Trophoblast cell (in vitro differentiated cells and primary cell): Measurements from ENCODE around the gene DRAXIN.

Experiments
- DNase-seq, 2 donors: peaks; one replicate each; pipeline ENCODE4 v3.0.0-alpha.2; 2016
- H2AFZ ChIP-seq: 2 replicates; pipeline ENCODE4 v1.6.1; 2013; ENCODE audit warnings: low read length, moderate library complexity, mild to moderate bottlenecking; ENCODE audit not compliant: insufficient read depth, poor library complexity
- H2AK5ac ChIP-seq: 2 replicates; pipeline ENCODE4 v1.6.1; 2013; ENCODE audit warnings: mild to moderate bottlenecking, low read length
- H2BK120ac ChIP-seq: 2 replicates; pipeline ENCODE4 v1.6.1; 2013; ENCODE audit warnings: low read length, mild to moderate bottlenecking, moderate library complexity; ENCODE audit not compliant: insufficient read depth, poor library complexity
- H2BK12ac ChIP-seq: 2 replicates; pipeline ENCODE4 v1.6.1; 2013; ENCODE audit warnings: mild to moderate bottlenecking, low read length, moderate library complexity
- H2BK5ac ChIP-seq: 2 replicates; pipeline ENCODE4 v1.6.1; 2013; ENCODE audit warnings: low read length, low read depth, moderate library complexity, mild to moderate bottlenecking; ENCODE audit not compliant: poor library complexity
- H3K14ac ChIP-seq: 2 replicates; pipeline ENCODE4 v1.6.1; 2013; ENCODE audit warnings: mild to moderate bottlenecking, low read length
- H3K18ac ChIP-seq: 2 replicates; pipeline ENCODE4 v1.6.1; 2013; ENCODE audit warnings: mild to moderate bottlenecking, low read length
- H3K23ac ChIP-seq: 2 replicates; pipeline ENCODE4 v1.6.1; 2013; ENCODE audit warnings: low read length
- H3K27ac ChIP-seq: 2 replicates; pipeline ENCODE4 v1.5.1; 2013; ENCODE audit warnings: low read depth, mild to moderate bottlenecking, inconsistent platforms, low read length, moderate library complexity
- H3K27me3 ChIP-seq: 2 replicates; pipeline ENCODE4 v1.6.1; 2013; ENCODE audit warnings: inconsistent platforms, mild to moderate bottlenecking, low read length, moderate library complexity; ENCODE audit not compliant: insufficient read depth
- H3K36me3 ChIP-seq, 2 experiments: 1 replicate in 1 of 2; 2 replicates in 1 of 2; pipeline ENCODE4 v1.6.1; 2013; ENCODE audit warnings: low read length in 2 of 2, mild to moderate bottlenecking in 2 of 2, moderate library complexity in 1 of 2; ENCODE audit not compliant: insufficient read depth in 2 of 2, control insufficient read depth in 1 of 2
- H3K4ac ChIP-seq: 2 replicates; pipeline ENCODE4 v1.6.1; 2013; ENCODE audit warnings: low read depth, mild to moderate bottlenecking, low read length, moderate library complexity
- H3K4me1 ChIP-seq, 2 experiments: 1 replicate in 1 of 2; 2 replicates in 1 of 2; pipeline ENCODE4 v1.6.1; 2013; ENCODE audit warnings: low read length in 2 of 2, mild to moderate bottlenecking in 2 of 2, moderate library complexity in 1 of 2; ENCODE audit not compliant: insufficient read depth in 2 of 2, control insufficient read depth in 1 of 2
- H3K4me2 ChIP-seq: 2 replicates; pipeline ENCODE4 v1.6.1; 2013; ENCODE audit warnings: inconsistent platforms, mild to moderate bottlenecking, low read length, moderate library complexity
- H3K4me3 ChIP-seq: 2 replicates; pipeline ENCODE4 v1.5.1; 2013; ENCODE audit warnings: mild to moderate bottlenecking, low read depth, low read length, inconsistent platforms
- H3K79me1 ChIP-seq: one replicate; pipeline ENCODE4 v1.6.1; 2013; ENCODE audit warnings: low read length
- H3K79me2 ChIP-seq: 2 replicates; pipeline ENCODE4 v1.6.1; 2013; ENCODE audit warnings: low read length, mild to moderate bottlenecking; ENCODE audit not compliant: control insufficient read depth, insufficient read depth, poor library complexity
- H3K9ac ChIP-seq: 2 replicates; pipeline ENCODE4 v1.6.1; 2013; ENCODE audit warnings: mild to moderate bottlenecking, low read length
- H3K9me3 ChIP-seq: 2 replicates; pipeline ENCODE4 v1.6.1; 2013; ENCODE audit warnings: low read depth, mild to moderate bottlenecking, control low read depth, inconsistent platforms, low read length; ENCODE audit not compliant: insufficient read depth
- H4K12ac ChIP-seq: 2 replicates; pipeline ENCODE4 v1.6.1; 2013; ENCODE audit warnings: low read depth, mild to moderate bottlenecking, low read length, moderate library complexity
- H4K8ac ChIP-seq: 2 replicates; pipeline ENCODE4 v1.6.1; 2013; ENCODE audit warnings: low read depth, mild to moderate bottlenecking, low read length, moderate library complexity
- H4K91ac ChIP-seq: one replicate; pipeline ENCODE4 v1.6.1; 2013; ENCODE audit warnings: low read depth, mild to moderate bottlenecking, low read length, moderate library complexity
- WGBS: extraction: QIAGEN DNeasy Blood & Tissue Kit; methylation state at CpG from one replicate; pipeline ENCODE4 v1.1.7; 2013; ENCODE audit warnings: missing lambda C conversion rate; ENCODE audit not compliant: insufficient read length, insufficient coverage; ENCODE audit errors: extremely low coverage; 5-methylcytosine and 5-hydroxymethylcytosine counted together

The DRAXIN gene

DNA sequence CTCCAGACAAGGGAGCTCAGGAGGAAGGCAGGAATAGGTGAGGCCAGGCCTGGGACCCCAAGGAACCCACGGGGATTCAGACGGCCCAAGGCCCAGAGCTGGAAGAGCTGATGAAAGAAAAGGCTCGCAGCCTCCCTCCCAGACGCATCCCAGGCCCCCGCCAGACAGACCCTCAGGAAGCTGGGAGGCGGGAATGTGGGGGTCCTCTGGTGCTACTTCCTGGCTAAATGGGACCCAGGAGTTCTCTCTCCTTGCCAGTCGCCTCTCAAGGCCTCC is 37.7 kb upstream of the DRAXIN start:
- Histone ChIP-seq H3K14ac (peak overlapping the region; percentile 18), H2BK120ac (peak overlapping the region; percentile 10), H2BK12ac (peak overlapping the region; percentile 27), H3K9me3 (peaks cover 4% of the 10 kb centered on the region), H3K4me3 (peak overlapping the region; percentile 75), H3K27ac (peak overlapping the region; percentile 40), H3K27me3 (no peaks in the 10 kb centered on the region), H3K18ac (peak overlapping the region; percentile 72), H3K4me2 (peak overlapping the region; percentile 85), H4K8ac (peak overlapping the region; percentile 55), H3K23ac (no peak overlapping the region), H3K79me1 (peaks cover 12% of the 10 kb centered on the region), H2BK5ac (no peak overlapping the region), H3K36me3 (peaks cover 2 to 3% of the 10 kb centered on the region in 2 experiments), H3K4ac (peak overlapping the region; percentile 29), H4K91ac (peak overlapping the region; percentile 70), H2AK5ac (peak overlapping the region; percentile 18), H3K4me1 (peaks cover 6 to 16% of the 10 kb centered on the region in 2 experiments), H3K79me2 (peaks cover 2% of the 10 kb centered on the region), H2AFZ (no peak overlapping the region), H3K9ac (no peak overlapping the region), H4K12ac (no peak overlapping the region)
- whole genome bisulfite sequencing: no CpG with 5 or more reads among the region's 7 CpGs
- DNase-seq: no peak

DNA sequence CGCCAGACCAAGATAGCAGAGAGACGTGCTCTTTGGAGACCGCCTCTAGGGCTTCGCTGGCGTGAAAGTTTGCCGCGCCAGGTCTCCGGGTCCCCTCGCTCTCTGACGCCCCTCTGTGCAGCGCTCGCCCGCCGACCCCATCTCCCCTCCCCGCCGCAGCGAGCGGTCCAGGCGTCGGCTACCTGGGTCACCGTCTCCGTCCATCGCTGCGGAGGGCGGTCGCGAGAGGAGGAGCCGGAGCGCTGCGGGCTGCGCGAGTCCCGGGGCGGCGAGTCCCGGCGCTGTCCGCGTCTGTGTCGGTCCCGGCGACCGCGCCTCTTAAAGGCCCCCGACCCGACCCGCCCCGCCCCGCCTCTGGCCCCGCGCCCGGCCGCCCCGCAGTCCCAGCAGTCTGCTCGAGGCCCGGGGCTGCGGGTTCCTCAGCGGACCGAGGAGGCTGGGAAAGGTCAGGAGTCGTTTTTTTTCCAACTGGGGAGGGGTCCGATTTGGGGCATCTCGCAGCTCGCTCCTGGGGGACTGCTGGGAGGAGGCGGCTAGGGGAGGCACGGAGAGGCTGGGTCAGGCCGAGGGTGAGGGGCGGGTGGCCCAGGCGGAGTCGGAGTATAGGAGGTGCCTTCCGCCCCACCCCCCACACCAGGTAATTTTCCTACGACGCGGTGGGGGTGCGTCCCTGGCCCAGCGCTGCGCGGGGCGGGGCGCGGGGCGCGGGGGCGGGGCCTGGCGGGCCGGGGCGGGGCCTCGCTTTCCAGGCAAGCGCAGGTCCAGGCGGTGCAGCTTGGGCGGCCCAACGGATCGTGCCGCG is 37.2 kb upstream of the DRAXIN start, which contains the start of the genes FBXO2 and FBXO44:
FBXO2 (minus strand) TSS at position 293 of the 802 bp plus-strand sequence; CDS start at position 204, 89 bp downstream.
FBXO44 (plus strand) TSS at position 741 of the 802 bp plus-strand sequence. CDS start 959 bp downstream, outside the sequence.
- Histone ChIP-seq H2BK5ac (no peak within 1 kb of the TSS), H3K4me3 (peak within 1 kb of the TSS; percentile 75), H3K9me3 (peaks cover 4% of the 10 kb centered on the region), H2AK5ac (peak within 1 kb of the TSS; percentile 18), H3K36me3 (peaks cover 2 to 3% of the 10 kb centered on the region in 2 experiments), H4K12ac (no peak within 1 kb of the TSS), H3K14ac (peak within 1 kb of the TSS; percentile 35), H3K9ac (peak within 1 kb of the TSS; percentile 43), H3K23ac (no peak within 1 kb of the TSS), H3K4me1 (peaks cover 6 to 16% of the 10 kb centered on the region in 2 experiments), H2AFZ (peak within 1 kb of the TSS; percentile 77), H2BK12ac (peak within 1 kb of the TSS; percentile 27), H3K27ac (peak within 1 kb of the TSS; percentile 40), H4K8ac (peak within 1 kb of the TSS; percentile 56), H4K91ac (peak within 1 kb of the TSS; percentile 70), H2BK120ac (peak within 1 kb of the TSS; percentile 10), H3K79me2 (peaks cover 2% of the 10 kb centered on the region), H3K79me1 (peaks cover 12% of the 10 kb centered on the region), H3K4ac (peak within 1 kb of the TSS; percentile 29), H3K27me3 (no peaks in the 10 kb centered on the region), H3K4me2 (peak within 1 kb of the TSS; percentile 85), H3K18ac (peak within 1 kb of the TSS; percentile 72)
- DNase-seq: peak; percentile 9 to 58
- no CpG with 5 or more reads among the region's 94 CpGs for WGBS

DNA sequence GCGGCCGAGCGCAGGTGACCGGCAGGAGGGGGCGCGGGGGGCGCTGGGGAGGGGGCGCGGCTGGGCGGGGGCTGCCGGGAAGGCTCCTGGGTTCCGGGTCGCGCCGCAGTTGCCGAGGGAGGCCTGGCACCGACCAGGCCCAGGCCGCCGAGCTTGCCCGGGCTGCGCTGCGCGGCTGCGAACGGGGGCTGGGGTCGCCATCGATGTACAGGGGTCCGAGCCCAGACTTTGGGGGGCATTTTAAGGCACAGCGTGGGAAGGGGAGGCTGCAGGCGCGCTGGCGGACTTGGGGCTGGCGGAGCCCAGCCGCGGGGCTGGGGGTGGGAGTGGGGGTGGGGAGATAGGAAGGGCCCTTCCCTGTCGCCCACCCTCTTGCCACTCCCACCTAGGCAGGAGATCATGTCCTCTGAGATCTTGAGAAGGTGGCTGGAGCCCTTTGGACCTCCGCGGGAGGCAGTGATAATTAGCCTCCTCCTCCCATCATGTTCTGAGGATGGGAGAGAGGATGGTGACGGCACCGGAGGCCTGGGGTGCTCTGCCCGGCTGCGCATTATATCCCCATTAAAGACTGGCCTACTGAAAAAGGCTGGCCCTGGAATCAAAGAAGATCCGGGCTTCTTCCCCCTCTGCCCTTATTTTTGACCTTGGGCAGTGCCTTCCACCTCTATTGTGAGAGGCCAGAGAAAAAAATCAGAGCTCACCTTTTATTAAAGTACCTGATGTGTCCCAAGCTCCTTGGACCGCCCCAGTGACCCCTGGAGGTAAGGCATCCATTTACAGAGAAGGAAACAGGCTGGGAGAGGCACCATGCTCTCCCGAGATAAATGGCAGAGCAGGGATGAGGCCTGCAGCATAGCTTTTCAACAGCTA is 36.3 kb upstream of the DRAXIN start:
- H3K14ac ChIP-seq: no peak overlapping the region
- H2AFZ ChIP-seq: no peak overlapping the region
- H2BK12ac ChIP-seq: no peak overlapping the region
- H3K79me1 ChIP-seq: peaks cover 12% of the 10 kb centered on the region
- no peak overlapping the region for H3K23ac ChIP-seq
- H3K27me3 ChIP-seq: no peaks in the 10 kb centered on the region
- H3K27ac ChIP-seq: no peak overlapping the region
- peaks cover 4% of the 10 kb centered on the region for H3K9me3 ChIP-seq
- DNase-seq: no peak
- H3K36me3 ChIP-seq: peaks cover 2 to 3% of the 10 kb centered on the region in 2 experiments
- H3K9ac ChIP-seq: no peak overlapping the region
- H3K4me1 ChIP-seq: peaks cover 6 to 15% of the 10 kb centered on the region in 2 experiments
- H4K91ac ChIP-seq: peak overlapping the region; percentile 49
- H2BK120ac ChIP-seq: no peak overlapping the region
- no peak overlapping the region for H3K4ac ChIP-seq
- H3K79me2 ChIP-seq: peaks cover 2% of the 10 kb centered on the region
- no peak overlapping the region for H3K18ac ChIP-seq
- H4K12ac ChIP-seq: no peak overlapping the region
- peak overlapping the region; percentile 67 for H3K4me3 ChIP-seq
- H2BK5ac ChIP-seq: no peak overlapping the region
- H2AK5ac ChIP-seq: no peak overlapping the region
- no peak overlapping the region for H4K8ac ChIP-seq
- H3K4me2 ChIP-seq: peak overlapping the region; percentile 73
- no CpG with 5 or more reads among the region's 45 CpGs for WGBS

DNA sequence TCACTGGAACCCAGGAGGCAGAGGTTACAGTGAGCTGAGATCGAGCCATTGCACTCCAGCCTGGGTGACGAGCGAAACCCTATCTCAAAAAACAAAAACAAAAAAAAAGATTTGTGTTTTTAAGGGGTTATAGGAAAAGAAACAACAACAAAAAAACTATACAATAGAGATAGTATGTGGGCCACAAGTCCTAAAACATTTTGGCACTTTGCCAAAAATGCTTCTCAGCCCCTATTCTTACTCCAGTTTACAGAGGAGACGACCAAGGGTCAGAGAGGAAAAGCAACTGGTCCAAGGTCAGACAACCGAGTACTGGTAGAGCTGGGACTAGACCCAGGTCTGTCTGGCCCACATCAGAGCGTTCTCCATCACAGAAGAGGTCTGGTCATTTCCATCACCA is 33.9 kb upstream of the DRAXIN start:
- no peak overlapping the region for H2BK12ac ChIP-seq
- DNase-seq: no peak
- no peak overlapping the region for H3K4me2 ChIP-seq
- no peak overlapping the region for H2BK120ac ChIP-seq
- H3K4me3 ChIP-seq: no peak overlapping the region
- H3K79me1 ChIP-seq: peaks cover 12% of the 10 kb centered on the region
- no peak overlapping the region for H3K27ac ChIP-seq
- H4K91ac ChIP-seq: no peak overlapping the region
- H3K27me3 ChIP-seq: no peaks in the 10 kb centered on the region
- H4K8ac ChIP-seq: no peak overlapping the region
- H3K4me1 ChIP-seq: peaks cover 6 to 9% of the 10 kb centered on the region in 2 experiments
- no peak overlapping the region for H3K14ac ChIP-seq
- H3K18ac ChIP-seq: no peak overlapping the region
- no CpG with 5 or more reads among the region's 6 CpGs for WGBS
- H4K12ac ChIP-seq: no peak overlapping the region
- no peak overlapping the region for H2AK5ac ChIP-seq
- H3K36me3 ChIP-seq: peaks cover 2 to 14% of the 10 kb centered on the region in 2 experiments
- no peak overlapping the region for H3K9ac ChIP-seq
- H2BK5ac ChIP-seq: no peak overlapping the region
- no peak overlapping the region for H2AFZ ChIP-seq
- no peak overlapping the region for H3K23ac ChIP-seq
- H3K9me3 ChIP-seq: peaks cover 2% of the 10 kb centered on the region
- peaks cover 2% of the 10 kb centered on the region for H3K79me2 ChIP-seq
- no peak overlapping the region for H3K4ac ChIP-seq
